ENCODE data around the gene CFAP100. TPM values are rescaled to one million over a fixed set of nuclear protein-coding genes. Genes with fewer than 3 reads are reported as not detected.

Gene CFAP100
- total and polyA plus RNA-seq, 9 of the 15 experiments (the other 6 are each of a cell fraction or from before 2014, with no cell fraction given), result not detected

DNA sequence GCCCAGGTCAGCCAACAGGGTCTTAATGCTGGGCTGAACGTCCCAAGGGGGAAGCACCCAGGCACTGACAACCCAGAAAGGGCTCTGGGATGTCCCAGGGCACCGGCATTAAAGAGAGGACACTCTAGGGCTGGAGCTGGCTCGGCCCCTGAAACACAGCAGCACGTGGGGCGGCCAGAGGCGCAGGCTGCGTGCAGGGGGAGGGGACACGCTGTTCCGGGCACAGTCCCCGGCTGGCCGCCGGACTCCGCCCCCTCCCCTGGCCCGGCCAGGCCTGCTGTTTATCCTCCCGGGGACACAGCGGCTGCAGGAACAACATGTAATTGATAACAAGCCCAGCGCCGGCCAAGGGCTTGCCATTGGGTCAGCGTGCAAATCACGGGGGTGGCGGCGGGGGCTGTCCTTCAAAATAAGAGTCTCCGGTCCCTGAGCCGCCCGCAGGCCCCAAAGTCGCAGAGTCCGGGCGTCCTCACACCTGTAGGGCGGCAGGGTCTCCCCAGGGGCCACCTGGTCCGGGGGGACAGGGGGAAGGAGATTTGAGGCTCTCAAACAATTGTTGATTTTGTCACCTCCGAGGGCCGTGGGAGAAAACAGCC lies 38.8 kb upstream of the CFAP100 start (continued):
- TF ChIP-seq RBFOX2 (IDR thresholded peaks at IDR 0.05; ENCODE audit: low read depth, low read length) (peak; percentile 77), LEF1 (IDR thresholded peaks at IDR 0.05) (no peak), SOX6 (IDR thresholded peaks at IDR 0.05) (peak; percentile 41; the same call in 1 of the 2 replicates), MAZ (CRISPR knock-in tag; conservative IDR thresholded peaks at IDR 0.05 in 1 of 2, IDR thresholded peaks at IDR 0.05 in 1 of 2) (peak; percentile 48 to 52; a peak in 2 of 4 replicates), MBD2 (IDR thresholded peaks at IDR 0.05; ENCODE audit: borderline replicate concordance, low read depth) (no peak), ZNF79 (CRISPR knock-in tag; IDR thresholded peaks at IDR 0.05; ENCODE audit: low read depth) (no peak), ARID2 (IDR thresholded peaks at IDR 0.05) (no peak), BMI1 (IDR thresholded peaks at IDR 0.05; ENCODE audit: low read length) (no peak), SMARCA5 (IDR thresholded peaks at IDR 0.05) (no peak), ZNF695 (CRISPR knock-in tag; IDR thresholded peaks at IDR 0.05) (no peak), ZNF696 (CRISPR knock-in tag; conservative IDR thresholded peaks at IDR 0.05) (no peak), SRSF3 (IDR thresholded peaks at IDR 0.05; ENCODE audit: insufficient read depth, low read length) (no peak), RBM34 (IDR thresholded peaks at IDR 0.05; ENCODE audit: borderline replicate concordance, insufficient read depth, low read length) (no peak), TAF1 (IDR thresholded peaks at IDR 0.05; ENCODE audit: control insufficient read depth, extremely low read depth, insufficient read depth, low read length, severe bottlenecking) (no peak), NFXL1 (CRISPR knock-in tag; IDR thresholded peaks at IDR 0.05) (no peak), ATF7 (IDR thresholded peaks at IDR 0.05) (peak; percentile 47; the same call in 1 of the 2 replicates), TAF7 (tag; IDR thresholded peaks at IDR 0.05) (no peak)
- TF ChIP-seq, protein P1, sequence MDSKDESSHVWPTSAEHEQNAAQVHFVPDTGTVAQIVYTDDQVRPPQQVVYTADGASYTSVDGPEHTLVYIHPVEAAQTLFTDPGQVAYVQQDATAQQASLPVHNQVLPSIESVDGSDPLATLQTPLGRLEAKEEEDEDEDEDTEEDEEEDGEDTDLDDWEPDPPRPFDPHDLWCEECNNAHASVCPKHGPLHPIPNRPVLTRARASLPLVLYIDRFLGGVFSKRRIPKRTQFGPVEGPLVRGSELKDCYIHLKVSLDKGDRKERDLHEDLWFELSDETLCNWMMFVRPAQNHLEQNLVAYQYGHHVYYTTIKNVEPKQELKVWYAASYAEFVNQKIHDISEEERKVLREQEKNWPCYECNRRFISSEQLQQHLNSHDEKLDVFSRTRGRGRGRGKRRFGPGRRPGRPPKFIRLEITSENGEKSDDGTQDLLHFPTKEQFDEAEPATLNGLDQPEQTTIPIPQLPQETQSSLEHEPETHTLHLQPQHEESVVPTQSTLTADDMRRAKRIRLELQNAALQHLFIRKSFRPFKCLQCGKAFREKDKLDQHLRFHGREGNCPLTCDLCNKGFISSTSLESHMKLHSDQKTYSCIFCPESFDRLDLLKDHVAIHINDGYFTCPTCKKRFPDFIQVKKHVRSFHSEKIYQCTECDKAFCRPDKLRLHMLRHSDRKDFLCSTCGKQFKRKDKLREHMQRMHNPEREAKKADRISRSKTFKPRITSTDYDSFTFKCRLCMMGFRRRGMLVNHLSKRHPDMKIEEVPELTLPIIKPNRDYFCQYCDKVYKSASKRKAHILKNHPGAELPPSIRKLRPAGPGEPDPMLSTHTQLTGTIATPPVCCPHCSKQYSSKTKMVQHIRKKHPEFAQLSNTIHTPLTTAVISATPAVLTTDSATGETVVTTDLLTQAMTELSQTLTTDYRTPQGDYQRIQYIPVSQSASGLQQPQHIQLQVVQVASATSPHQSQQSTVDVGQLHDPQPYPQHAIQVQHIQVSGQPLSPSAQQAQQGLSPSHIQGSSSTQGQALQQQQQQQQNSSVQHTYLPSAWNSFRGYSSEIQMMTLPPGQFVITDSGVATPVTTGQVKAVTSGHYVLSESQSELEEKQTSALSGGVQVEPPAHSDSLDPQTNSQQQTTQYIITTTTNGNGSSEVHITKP (IDR thresholded peaks at IDR 0.05; ENCODE audit: partially characterized antibody), result peak; percentile 48
- TF ChIP-seq, protein P2, sequence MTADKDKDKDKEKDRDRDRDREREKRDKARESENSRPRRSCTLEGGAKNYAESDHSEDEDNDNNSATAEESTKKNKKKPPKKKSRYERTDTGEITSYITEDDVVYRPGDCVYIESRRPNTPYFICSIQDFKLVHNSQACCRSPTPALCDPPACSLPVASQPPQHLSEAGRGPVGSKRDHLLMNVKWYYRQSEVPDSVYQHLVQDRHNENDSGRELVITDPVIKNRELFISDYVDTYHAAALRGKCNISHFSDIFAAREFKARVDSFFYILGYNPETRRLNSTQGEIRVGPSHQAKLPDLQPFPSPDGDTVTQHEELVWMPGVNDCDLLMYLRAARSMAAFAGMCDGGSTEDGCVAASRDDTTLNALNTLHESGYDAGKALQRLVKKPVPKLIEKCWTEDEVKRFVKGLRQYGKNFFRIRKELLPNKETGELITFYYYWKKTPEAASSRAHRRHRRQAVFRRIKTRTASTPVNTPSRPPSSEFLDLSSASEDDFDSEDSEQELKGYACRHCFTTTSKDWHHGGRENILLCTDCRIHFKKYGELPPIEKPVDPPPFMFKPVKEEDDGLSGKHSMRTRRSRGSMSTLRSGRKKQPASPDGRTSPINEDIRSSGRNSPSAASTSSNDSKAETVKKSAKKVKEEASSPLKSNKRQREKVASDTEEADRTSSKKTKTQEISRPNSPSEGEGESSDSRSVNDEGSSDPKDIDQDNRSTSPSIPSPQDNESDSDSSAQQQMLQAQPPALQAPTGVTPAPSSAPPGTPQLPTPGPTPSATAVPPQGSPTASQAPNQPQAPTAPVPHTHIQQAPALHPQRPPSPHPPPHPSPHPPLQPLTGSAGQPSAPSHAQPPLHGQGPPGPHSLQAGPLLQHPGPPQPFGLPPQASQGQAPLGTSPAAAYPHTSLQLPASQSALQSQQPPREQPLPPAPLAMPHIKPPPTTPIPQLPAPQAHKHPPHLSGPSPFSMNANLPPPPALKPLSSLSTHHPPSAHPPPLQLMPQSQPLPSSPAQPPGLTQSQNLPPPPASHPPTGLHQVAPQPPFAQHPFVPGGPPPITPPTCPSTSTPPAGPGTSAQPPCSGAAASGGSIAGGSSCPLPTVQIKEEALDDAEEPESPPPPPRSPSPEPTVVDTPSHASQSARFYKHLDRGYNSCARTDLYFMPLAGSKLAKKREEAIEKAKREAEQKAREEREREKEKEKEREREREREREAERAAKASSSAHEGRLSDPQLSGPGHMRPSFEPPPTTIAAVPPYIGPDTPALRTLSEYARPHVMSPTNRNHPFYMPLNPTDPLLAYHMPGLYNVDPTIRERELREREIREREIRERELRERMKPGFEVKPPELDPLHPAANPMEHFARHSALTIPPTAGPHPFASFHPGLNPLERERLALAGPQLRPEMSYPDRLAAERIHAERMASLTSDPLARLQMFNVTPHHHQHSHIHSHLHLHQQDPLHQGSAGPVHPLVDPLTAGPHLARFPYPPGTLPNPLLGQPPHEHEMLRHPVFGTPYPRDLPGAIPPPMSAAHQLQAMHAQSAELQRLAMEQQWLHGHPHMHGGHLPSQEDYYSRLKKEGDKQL (CRISPR knock-in tag; IDR thresholded peaks at IDR 0.05; ENCODE audit: borderline replicate concordance), result no peak
- TF ChIP-seq, protein P3, sequence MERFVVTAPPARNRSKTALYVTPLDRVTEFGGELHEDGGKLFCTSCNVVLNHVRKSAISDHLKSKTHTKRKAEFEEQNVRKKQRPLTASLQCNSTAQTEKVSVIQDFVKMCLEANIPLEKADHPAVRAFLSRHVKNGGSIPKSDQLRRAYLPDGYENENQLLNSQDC (CRISPR knock-in tag; IDR thresholded peaks at IDR 0.05), result no peak

Data from K562 (cell line).